GM18951 (cell line): ENCODE results near the gene DDI1.

Experiments
- POLR2A ChIP-seq: IDR thresholded peaks from 4 replicates; pipeline ENCODE4 v1.6.1; 2011; ENCODE audit warnings: mild to moderate bottlenecking; ENCODE audit not compliant: insufficient read length, insufficient read depth; ENCODE audit errors: extremely low read depth
- in situ Hi-C: fragments of 300-500 bp; cut with MboI; formaldehyde crosslinking; loops from one replicate; pipeline ENCODE4 v1.12.0; 2022; ENCODE audit warnings: low sequenced_read_pairs, mixed read lengths, inconsistent platforms; ENCODE audit not compliant: unreplicated experiment

The DDI1 gene

GRCh38 chr11:104075706-104076105, 39.3 kb downstream of the DDI1 start:
- in situ Hi-C loops, result no loop called here
- TF ChIP-seq POLR2A, result no peak

- TF ChIP-seq POLR2A, result no peak
- in situ Hi-C loops, result no loop called here
Observed at GRCh38 chr11:104076455-104076854, 40.0 kb downstream of the DDI1 start.

DNA sequence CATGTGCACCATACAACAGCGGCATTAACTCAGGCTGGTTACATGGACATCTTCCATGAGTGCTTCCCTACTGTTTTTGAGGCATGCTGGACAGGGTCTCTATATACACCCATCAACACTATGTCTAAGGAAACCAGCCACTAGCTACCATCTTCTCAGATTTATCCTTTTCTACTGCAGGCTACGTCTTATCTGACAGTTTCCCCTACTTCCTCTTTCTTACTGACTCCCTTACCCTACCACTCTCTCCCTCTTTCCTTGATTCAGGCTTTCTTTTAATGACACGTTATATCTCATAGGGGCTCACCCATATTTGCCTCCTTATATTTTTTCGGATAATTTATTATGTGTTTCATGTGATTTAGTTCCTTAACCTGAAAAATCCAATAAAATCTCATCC, 41.8 kb downstream of the DDI1 start:
- in situ Hi-C loops, result no loop called here
- no peak for TF ChIP-seq POLR2A

GRCh38 chr11:104078995-104079394, 42.6 kb downstream of the DDI1 start:
- in situ Hi-C loops, result no loop called here
- TF ChIP-seq POLR2A, result no peak

GRCh38 chr11:104086621-104087020, 50.2 kb downstream of the DDI1 start:
- in situ Hi-C loops, result no loop called here

More at GRCh38 chr11:104086621-104087020, 50.2 kb downstream of the DDI1 start:
- TF ChIP-seq POLR2A, result no peak
